Sigmoid colon (tissue), 7 donors: ENCODE data around the gene PLK1. TPM values are rescaled to one million over a fixed set of nuclear protein-coding genes. Genes with fewer than 3 reads are reported as not detected.
A peak's percentile ranks its signal among the peaks of the same experiment; 100 is the strongest.
"Not testable (repeated sequence)": the region's sequence is repeated elsewhere in the genome, so short reads cannot be mapped to it uniquely, and the experiment has no call there.

Experiments
- DNase-seq: peaks from one replicate; pipeline ENCODE4 v3.0.0-alpha.2; 2019
- H3K27ac ChIP-seq, 4 donors: fragments of 200-600 bp; sonication (generic); one replicate each; pipeline ENCODE4 v1.5.1; 2016 to 2019; ENCODE audit warnings: mild to moderate bottlenecking in 1 of 4
- H3K27me3 ChIP-seq, 3 donors: fragments of 200-600 bp; sonication (generic); one replicate each; pipeline ENCODE4 v1.5.1; 2019; ENCODE audit warnings: mild to moderate bottlenecking in 1 of 3
- H3K36me3 ChIP-seq, 4 donors: fragments of 200-600 bp; sonication (generic); one replicate each; pipeline ENCODE4 v1.5.1; 2016 to 2019
- H3K4me1 ChIP-seq, 4 donors: fragments of 200-600 bp; sonication (generic); one replicate each; pipeline ENCODE4 v1.5.1; 2017 to 2019
- H3K4me3 ChIP-seq, 4 donors: fragments of 200-600 bp; sonication (generic); one replicate each; pipeline ENCODE4 v1.5.1; 2017 to 2019; ENCODE audit warnings: mild to moderate bottlenecking in 2 of 4, moderate library complexity in 1 of 4
- H3K9me3 ChIP-seq, 4 donors: fragments of 200-600 bp in 3 of 4; sonication (generic) in 3 of 4; one replicate each; pipeline versions ENCODE4 v1.5.1 to v1.6.1; 2013 to 2019
- EP300 ChIP-seq, 4 donors: sonication (generic); formaldehyde crosslinking; IDR thresholded peaks; one replicate each; pipeline ENCODE4 v1.6.1; 2017; ENCODE audit warnings: antibody characterized with exemption in 4 of 4
- POLR2A ChIP-seq, 2 donors: fragments of 450-650 bp; IDR thresholded peaks; one replicate each; pipeline ENCODE4 v1.6.1; 2016; ENCODE audit warnings: antibody characterized with exemption in 2 of 2, mild to moderate bottlenecking in 2 of 2, moderate library complexity in 2 of 2
- POLR2AphosphoS5 ChIP-seq, 4 donors: sonication (generic); formaldehyde crosslinking; IDR thresholded peaks; one replicate each; pipeline ENCODE4 v1.6.1; 2017; ENCODE audit warnings: antibody characterized with exemption in 4 of 4
- WGBS, 2 donors: extraction: QIAGEN DNeasy Blood & Tissue Kit; methylation state at CpG; one replicate each; pipeline ENCODE4 v1.1.7; 2013; 5-methylcytosine and 5-hydroxymethylcytosine counted together
- intact Hi-C: fragments of 100-400 bp; cut with DNase I; formaldehyde crosslinking; loops from one replicate; pipeline ENCODE4 v1.15.1; 2023
- polyA plus RNA-seq, 3 donors: library from polyadenylated mRNA; stranded (reverse); fragments of 200-250 nt; gene quantifications; one replicate each; pipeline ENCODE4 v1.2.3, GENCODE V29; 2013
- total RNA-seq, 4 donors: library from RNA; depleted of rRNA; stranded (reverse); fragments of >200 nt; gene quantifications; one replicate each; pipeline ENCODE4 v1.1.0, GENCODE V29; 2016
- TF ChIP-seq, protein P1 (sequence below), 4 experiments: fragments of 450-650 bp in 3 of 4; fragments of 200-600 bp in 1 of 4; IDR thresholded peaks; one replicate each; pipeline ENCODE4 v1.5.1; 2016 to 2019; ENCODE audit warnings: antibody characterized with exemption in 4 of 4, mild to moderate bottlenecking in 3 of 4, moderate library complexity in 2 of 4
- donor health status: healthy with polysubstance abuse.
- donor health status: Bipolar disorder and iron deficiency.
- donor health status: healthy.

The PLK1 gene
- total RNA-seq (1 to 10 TPM in 3 of 4 donors, under 1 TPM in 1; 0.82 to 5.2 (median 3.0) TPM), polyA plus RNA-seq (10 to 100 TPM in 1 of 3 donors, 1 to 10 TPM in 2; 2.4 to 37.0 (median 9.0) TPM)

- TF ChIP-seq POLR2A (IDR thresholded peaks at IDR 0.05) (no peak), EP300 (IDR thresholded peaks at IDR 0.05) (no peak), POLR2AphosphoS5 (IDR thresholded peaks at IDR 0.05) (peak in 1 of 4 donors; percentile 38)
- TF ChIP-seq, protein P1, sequence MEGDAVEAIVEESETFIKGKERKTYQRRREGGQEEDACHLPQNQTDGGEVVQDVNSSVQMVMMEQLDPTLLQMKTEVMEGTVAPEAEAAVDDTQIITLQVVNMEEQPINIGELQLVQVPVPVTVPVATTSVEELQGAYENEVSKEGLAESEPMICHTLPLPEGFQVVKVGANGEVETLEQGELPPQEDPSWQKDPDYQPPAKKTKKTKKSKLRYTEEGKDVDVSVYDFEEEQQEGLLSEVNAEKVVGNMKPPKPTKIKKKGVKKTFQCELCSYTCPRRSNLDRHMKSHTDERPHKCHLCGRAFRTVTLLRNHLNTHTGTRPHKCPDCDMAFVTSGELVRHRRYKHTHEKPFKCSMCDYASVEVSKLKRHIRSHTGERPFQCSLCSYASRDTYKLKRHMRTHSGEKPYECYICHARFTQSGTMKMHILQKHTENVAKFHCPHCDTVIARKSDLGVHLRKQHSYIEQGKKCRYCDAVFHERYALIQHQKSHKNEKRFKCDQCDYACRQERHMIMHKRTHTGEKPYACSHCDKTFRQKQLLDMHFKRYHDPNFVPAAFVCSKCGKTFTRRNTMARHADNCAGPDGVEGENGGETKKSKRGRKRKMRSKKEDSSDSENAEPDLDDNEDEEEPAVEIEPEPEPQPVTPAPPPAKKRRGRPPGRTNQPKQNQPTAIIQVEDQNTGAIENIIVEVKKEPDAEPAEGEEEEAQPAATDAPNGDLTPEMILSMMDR (IDR thresholded peaks at IDR 0.05) = peak in 2 of 4 experiments; percentile 8 to 20
- Histone ChIP-seq H3K4me1 (peaks cover 0 to 19% (median 16%) of the 10 kb centered on the region in 4 donors), H3K27ac (peak within 1 kb of the TSS in 1 of 4 donors; percentile 13), H3K9me3 (no peaks in the 10 kb centered on the region), H3K36me3 (peaks cover 0 to 29% (median 3%) of the 10 kb centered on the region in 4 donors), H3K4me3 (peak within 1 kb of the TSS; percentile 29 to 58 (median 52)), H3K27me3 (no peaks in the 10 kb centered on the region)
- DNase-seq = peak; percentile 79
- 1% methylated on average over 75 of the region's 75 CpGs for WGBS, 2 donors
- intact Hi-C loops = no loop called here
These were observed at the start of gene PLK1 for GRCh38 chr16:23678430-23679273. Gene PLK1 (plus strand): TSS chr16:23678889. CDS start chr16:23678933, 44 bp downstream.

DNA sequence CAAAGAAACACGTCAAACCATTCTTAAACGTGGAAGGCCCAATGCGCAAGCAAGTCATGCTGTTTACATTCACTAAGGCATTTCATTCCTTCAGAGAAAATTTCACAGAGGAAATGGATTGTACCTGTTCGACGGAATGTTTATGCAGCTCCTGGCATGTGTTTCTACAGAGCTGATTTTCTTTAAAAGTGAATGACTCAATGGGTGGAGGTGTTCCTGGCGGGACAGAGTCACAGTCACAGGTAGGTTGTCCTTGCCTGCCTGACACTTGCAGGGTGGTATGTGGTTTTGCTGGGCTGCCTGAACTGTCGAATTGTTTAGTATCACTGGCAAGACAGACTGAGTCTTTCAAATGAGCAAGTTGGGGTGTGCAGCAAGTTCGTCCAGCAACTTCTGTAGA is 49.2 kb upstream of the PLK1 start:
- 95 to 96% methylated on average over 8 of the region's 8 CpGs for WGBS, 2 donors
- DNase-seq = no peak
- Histone ChIP-seq H3K9me3 (no peaks in the 10 kb centered on the region), H3K4me3 (no peak overlapping the region), H3K36me3 (peaks cover 19 to 72% (median 32%) of the 10 kb centered on the region in 4 donors), H3K27me3 (no peaks in the 10 kb centered on the region), H3K4me1 (no peaks in the 10 kb centered on the region), H3K27ac (no peak overlapping the region)
- intact Hi-C loops = no loop called here
- no peak for TF ChIP-seq POLR2A (IDR thresholded peaks at IDR 0.05)
- no peak for TF ChIP-seq POLR2AphosphoS5 (IDR thresholded peaks at IDR 0.05)
- TF ChIP-seq EP300 (IDR thresholded peaks at IDR 0.05) = no peak

DNA sequence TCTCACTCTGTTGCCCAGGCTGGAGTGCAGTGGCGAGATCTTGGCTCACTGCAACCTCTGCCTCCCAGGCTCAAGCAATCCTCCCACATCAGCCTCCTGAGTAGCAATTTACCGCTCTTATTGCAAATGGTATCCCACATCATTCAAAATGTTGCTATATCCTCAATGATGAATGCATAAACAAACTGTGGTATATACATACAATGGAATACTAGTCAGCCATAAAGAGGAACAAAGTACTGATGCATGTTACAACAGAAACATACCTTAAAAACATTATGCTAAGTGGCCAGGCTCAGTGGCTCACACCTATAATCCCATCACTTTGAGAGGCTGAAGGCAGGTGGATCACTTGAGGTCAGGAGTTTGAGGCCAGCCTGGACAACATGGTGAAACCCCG is 46.8 kb upstream of the PLK1 start:
- H3K4me3 ChIP-seq, DNase-seq, H3K27me3 ChIP-seq, H3K27ac ChIP-seq, H3K9me3 ChIP-seq, intact Hi-C loops, H3K4me1 ChIP-seq: not testable (repeated sequence)
- 98 to 99% methylated on average over 3 of the region's 3 CpGs for whole genome bisulfite sequencing, 2 donors
- H3K36me3 ChIP-seq = peaks cover 4 to 72% (median 28%) of the 10 kb centered on the region in 4 donors

- Histone ChIP-seq H3K4me1 (peaks cover 0 to 2% (median under 1%) of the 10 kb centered on the region in 4 donors), H3K27ac (no peak overlapping the region), H3K36me3 (peaks cover 0 to 67% (median 18%) of the 10 kb centered on the region in 4 donors), H3K27me3 (no peaks in the 10 kb centered on the region), H3K4me3 (no peak overlapping the region), H3K9me3 (no peaks in the 10 kb centered on the region)
- 95% methylated on average over 4 of the region's 4 CpGs for WGBS, 2 donors
- TF ChIP-seq, protein P1 (IDR thresholded peaks at IDR 0.05) = no peak
- TF ChIP-seq POLR2AphosphoS5 (IDR thresholded peaks at IDR 0.05) = no peak
- TF ChIP-seq POLR2A (IDR thresholded peaks at IDR 0.05) = no peak
- TF ChIP-seq EP300 (IDR thresholded peaks at IDR 0.05) = no peak
- no peak for DNase-seq
- intact Hi-C loops = no loop called here
These were observed 44.1 kb upstream of the PLK1 start for GRCh38 chr16:23634461-23635036.

GRCh38 chr16:23635958-23636357 is 42.7 kb upstream of the PLK1 start:
- Histone ChIP-seq H3K27ac (no peak overlapping the region), H3K4me1 (peaks cover 0 to 13% (median 10%) of the 10 kb centered on the region in 4 donors), H3K4me3 (no peak overlapping the region), H3K27me3 (no peaks in the 10 kb centered on the region), H3K9me3 (no peaks in the 10 kb centered on the region), H3K36me3 (peaks cover 0 to 56% (median 11%) of the 10 kb centered on the region in 4 donors)
- intact Hi-C loops = no loop called here
- TF ChIP-seq POLR2AphosphoS5 (IDR thresholded peaks at IDR 0.05) = no peak
- TF ChIP-seq, protein P1 (IDR thresholded peaks at IDR 0.05) = no peak
- TF ChIP-seq POLR2A (IDR thresholded peaks at IDR 0.05) = no peak
- no peak for TF ChIP-seq EP300 (IDR thresholded peaks at IDR 0.05)
- no peak for DNase-seq
